Measurements from ENCODE around the gene MCAT. TPM values are rescaled to one million over a fixed set of nuclear protein-coding genes. Genes with fewer than 3 reads are reported as not detected.

The MCAT gene
- polyA plus RNA-seq (ENCODE audit: insufficient read length in 4 of 4), result 10 to 100 TPM; 19.4 to 27.6 (median 21.7) TPM

GRCh38 chr22:43142880-43143562 lies at the start of gene MCAT:
Gene MCAT (minus strand): TSS chr22:43143398. CDS start chr22:43143348, 50 bp downstream.
- DNase-seq (ENCODE audit: low read depth in 4 of 4, low spot score in 3 of 4), result peak; percentile 63 to 68 (median 67)

GRCh38 chr22:43191831-43192230 lies 48.6 kb upstream of the MCAT start:
- no peak for DNase-seq (ENCODE audit: low read depth in 4 of 4, low spot score in 3 of 4)

- no peak for DNase-seq (ENCODE audit: low read depth in 4 of 4, low spot score in 3 of 4)
Observed at GRCh38 chr22:43188829-43189545, 45.8 kb upstream of the MCAT start.

- peak; percentile 92 to 100 (median 94) for DNase-seq (ENCODE audit: low read depth in 4 of 4, low spot score in 3 of 4)
Observed at GRCh38 chr22:43187171-43188099, 44.2 kb upstream of the MCAT start.

GRCh38 chr22:43186272-43187170 lies 43.3 kb upstream of the MCAT start, which contains the start of gene TTLL12:
Gene TTLL12 (minus strand): TSS chr22:43187134. CDS start chr22:43187069, 65 bp downstream.
- DNase-seq (ENCODE audit: low read depth in 4 of 4, low spot score in 3 of 4), result no peak

GRCh38 chr22:43185860-43186261 lies 42.7 kb upstream of the MCAT start:
- DNase-seq (ENCODE audit: low read depth in 4 of 4, low spot score in 3 of 4), result no peak

- DNase-seq (ENCODE audit: low read depth in 4 of 4, low spot score in 3 of 4), result no peak
Observed at GRCh38 chr22:43183496-43184277, 40.5 kb upstream of the MCAT start.

- no peak for DNase-seq (ENCODE audit: low read depth in 4 of 4, low spot score in 3 of 4)
Observed at GRCh38 chr22:43182726-43183125, 39.5 kb upstream of the MCAT start.

- no peak for DNase-seq (ENCODE audit: low read depth in 4 of 4, low spot score in 3 of 4)
Observed at GRCh38 chr22:43182118-43182517, 38.9 kb upstream of the MCAT start.

GRCh38 chr22:43181321-43182076 lies 38.3 kb upstream of the MCAT start:
- no peak for DNase-seq (ENCODE audit: low read depth in 4 of 4, low spot score in 3 of 4)

- no peak for DNase-seq (ENCODE audit: low read depth in 4 of 4, low spot score in 3 of 4)
Observed at GRCh38 chr22:43180670-43181069, 37.5 kb upstream of the MCAT start.

- DNase-seq (ENCODE audit: low read depth in 4 of 4, low spot score in 3 of 4), result no peak
Observed at GRCh38 chr22:43179911-43180195, 36.7 kb upstream of the MCAT start.

- DNase-seq (ENCODE audit: low read depth in 4 of 4, low spot score in 3 of 4), result no peak
Observed at GRCh38 chr22:43179146-43179910, 36.1 kb upstream of the MCAT start.

- no peak for DNase-seq (ENCODE audit: low read depth in 4 of 4, low spot score in 3 of 4)
Observed at GRCh38 chr22:43177479-43177878, 34.3 kb upstream of the MCAT start.

- DNase-seq (ENCODE audit: low read depth in 4 of 4, low spot score in 3 of 4), result no peak
Observed at GRCh38 chr22:43176090-43176489, 32.9 kb upstream of the MCAT start.

- no peak for DNase-seq (ENCODE audit: low read depth in 4 of 4, low spot score in 3 of 4)
Observed at GRCh38 chr22:43174941-43175531, 31.8 kb upstream of the MCAT start.

- no peak for DNase-seq (ENCODE audit: low read depth in 4 of 4, low spot score in 3 of 4)
Observed at GRCh38 chr22:43173976-43174720, 30.9 kb upstream of the MCAT start.

Data from right renal pelvis (tissue), 4 donors.